Stimulated activated CD8-positive, alpha-beta memory T cell treated with anti-CD3 and anti-CD28 coated beads, Interleukin-12 subunit alpha, Interleukin-12 subunit beta, amount 100 ng/mL, for 24 hours (primary cell): Measurements from ENCODE around the gene MORF4L1.
"Not testable (repeated sequence)": the region's sequence is repeated elsewhere in the genome, so short reads cannot be mapped to it uniquely, and the experiment has no call there.

Source experiments
- DNase-seq: peaks from one replicate; pipeline ENCODE4 v3.0.0-alpha.2; 2020; ENCODE audit errors: extremely low read depth

Gene MORF4L1

DNA sequence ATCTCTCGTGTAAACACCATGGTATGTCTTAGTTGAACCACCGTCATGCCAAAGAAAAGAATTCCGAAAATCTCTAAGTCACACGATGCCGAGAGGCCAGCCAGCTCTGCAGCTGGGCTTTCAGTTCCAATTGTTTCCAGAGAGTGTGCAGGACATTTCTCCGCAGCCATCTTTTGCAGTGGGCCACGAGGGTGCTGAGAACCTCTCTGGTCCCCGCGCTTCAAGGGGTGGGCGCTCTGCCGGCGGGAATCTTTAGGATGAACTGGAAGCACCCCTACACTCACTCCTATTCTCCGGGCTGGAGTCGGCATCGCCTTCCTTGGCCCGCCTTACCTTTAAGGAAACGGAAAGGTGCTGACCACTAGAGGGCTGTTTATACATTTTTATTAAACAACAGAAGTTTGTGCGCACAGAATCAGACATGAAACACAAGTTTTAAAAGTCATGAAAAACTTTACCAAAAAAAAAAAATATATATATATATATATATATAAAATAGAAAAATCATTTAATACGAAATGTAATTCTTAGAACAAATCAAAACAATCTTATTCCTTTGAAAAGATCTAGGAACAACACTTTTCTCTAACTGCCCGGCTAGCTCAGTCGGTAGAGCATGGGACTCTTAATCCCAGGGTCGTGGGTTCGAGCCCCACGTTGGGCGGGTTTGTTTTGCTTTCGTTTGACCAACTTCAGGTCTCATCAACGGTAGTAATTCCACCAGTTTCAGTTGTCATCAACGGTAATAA, 12.5 kb upstream of the MORF4L1 start:
- DNase-seq, result peak; percentile 35

DNA sequence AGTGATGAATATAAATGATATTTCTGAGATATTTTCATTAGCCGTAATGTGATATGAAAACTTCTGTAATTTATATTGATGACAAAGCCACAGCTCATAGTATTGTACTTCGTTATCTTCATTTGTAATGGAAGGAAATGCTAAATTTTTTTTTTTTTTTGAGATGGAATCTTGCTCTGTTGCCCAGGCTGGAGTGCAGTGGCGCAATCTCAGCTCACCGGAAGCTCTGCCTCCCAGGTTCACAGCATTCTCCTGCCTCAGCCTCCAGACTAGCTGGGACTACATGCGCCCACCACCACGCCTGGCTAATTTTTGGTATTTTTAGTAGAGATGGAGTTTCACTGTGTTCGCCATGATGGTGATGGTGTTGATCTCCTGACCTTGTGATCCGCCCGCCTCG, 7.1 kb upstream of the MORF4L1 start:
- not testable (repeated sequence) for DNase-seq

DNA sequence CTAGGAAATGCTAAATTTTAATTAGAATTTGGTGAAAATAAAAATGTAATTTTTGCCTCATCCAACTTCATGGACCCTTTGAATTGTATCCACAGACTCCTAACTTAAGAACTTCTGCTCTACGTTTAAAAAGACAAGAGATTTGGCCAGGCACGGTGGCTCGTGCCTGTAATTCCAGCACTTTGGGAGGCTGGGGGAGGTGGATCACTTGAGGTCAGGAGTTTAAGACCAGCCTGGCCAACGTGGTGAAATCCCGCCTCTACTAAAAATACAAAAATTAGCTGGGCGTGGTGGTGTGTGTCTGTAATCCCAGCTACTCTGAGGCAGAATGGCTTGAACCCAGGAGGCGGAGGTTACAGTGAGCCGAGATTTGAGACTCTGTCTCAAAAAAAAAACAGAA, 6.7 kb upstream of the MORF4L1 start:
- not testable (repeated sequence) for DNase-seq

DNA sequence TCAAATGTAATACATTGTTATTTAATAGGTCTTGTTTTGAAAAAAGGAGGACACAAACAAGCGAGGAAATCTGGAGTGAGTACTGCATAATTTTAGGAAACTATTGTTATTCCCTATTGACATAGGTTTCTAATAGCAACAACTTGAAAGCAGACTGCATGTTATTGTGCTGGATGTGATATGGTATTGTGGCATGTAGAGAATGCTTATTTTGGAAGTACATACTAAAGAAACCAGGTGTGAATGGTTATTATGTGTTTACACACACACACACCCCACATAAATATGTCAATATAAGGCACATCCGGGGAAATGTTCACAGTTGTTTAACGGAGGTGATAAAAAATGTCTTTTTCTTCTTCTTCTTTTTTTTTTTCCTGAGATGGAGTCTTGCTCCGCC, 5.9 kb upstream of the MORF4L1 start:
- no peak for DNase-seq

DNA sequence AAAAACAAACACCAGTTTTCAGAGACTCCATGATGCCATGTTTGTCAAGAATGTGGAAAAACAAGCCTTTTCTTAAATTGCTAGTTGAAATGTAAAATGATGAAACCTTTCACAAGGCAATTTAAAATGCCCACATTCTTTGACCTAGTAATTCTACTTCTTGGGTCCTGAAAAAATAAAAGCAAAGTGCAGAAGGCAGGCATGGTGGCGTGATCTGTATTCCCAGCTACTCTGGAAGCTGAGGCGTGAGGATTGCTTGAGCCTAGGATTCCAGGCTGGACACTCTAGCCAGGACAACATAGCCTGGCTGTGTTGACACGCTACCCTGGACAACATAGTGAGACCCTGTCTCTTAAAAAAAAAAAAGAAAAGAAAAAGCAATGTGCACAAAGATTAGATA, 4.3 kb upstream of the MORF4L1 start:
- no peak for DNase-seq

DNA sequence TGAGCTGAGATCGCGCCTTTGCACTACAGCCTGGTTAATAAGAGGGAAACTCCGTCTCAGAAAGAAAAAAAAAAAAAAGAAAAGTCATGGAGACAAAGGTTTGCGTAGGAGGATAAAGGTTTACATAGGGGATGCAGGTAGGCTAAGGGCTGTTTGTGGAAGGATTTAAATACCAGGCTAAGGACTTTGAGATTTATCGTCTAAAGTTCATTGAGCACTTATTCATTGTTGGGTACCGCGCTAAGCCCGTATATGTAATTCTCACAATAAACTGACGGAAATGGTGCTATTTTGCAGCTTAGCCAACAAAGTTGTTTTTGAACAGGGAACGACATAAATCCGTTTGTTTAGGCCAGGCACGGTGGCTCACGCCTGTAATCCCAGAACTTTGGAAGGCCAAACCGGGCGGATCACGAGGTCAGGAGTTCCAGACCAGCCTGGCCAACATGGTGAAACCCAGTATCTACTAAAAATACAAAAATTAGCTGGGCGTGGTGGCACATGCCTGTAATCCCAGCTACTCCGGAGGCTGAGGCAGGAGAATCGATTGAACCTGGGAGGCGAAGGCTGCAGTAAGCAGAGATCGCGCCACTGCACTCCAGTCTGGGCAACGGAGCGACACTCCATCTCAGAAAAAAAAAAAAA, 1.1 kb upstream of the MORF4L1 start:
- DNase-seq, result not testable (repeated sequence)

DNA sequence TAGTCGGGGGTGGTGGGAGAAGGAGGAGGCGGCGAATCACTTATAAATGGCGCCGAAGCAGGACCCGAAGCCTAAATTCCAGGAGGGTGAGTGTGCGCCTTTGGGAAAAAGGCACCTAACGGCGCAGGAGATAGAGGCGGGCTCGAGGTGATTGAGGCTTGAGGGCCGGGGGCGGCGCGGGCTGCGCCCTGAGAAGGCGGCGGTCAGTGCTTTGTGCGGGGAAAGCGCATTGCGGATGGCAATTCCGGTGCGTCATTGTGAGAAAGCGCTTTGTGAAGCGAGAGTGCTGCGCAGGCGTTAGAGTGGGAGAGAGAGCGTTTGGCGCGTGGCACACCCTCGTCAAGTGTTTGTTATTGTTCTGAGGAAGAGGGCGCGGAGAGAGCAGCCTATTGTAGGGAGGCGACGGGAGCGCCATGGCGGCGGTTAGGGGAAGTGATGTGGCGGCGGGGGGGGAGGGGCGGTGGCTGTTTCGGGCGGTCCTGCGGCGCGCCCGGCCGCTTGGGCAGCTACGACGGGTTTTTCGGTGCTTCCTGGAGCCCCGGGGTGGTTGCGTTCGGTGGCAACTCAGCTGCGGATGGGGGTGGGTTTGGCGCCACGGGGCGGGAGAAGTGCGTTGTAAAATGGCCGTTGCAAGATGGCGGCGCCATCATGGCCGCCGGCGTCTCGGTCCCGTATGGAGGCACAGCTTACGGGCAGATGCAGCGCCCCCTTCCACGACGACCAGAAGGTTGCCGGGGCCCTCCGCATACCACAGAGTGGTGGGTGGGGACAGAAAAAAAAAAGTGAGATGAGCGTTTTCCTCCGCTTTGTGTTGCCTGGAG, 492 bp downstream of the MORF4L1 start:
- peak; percentile 78 for DNase-seq

DNA sequence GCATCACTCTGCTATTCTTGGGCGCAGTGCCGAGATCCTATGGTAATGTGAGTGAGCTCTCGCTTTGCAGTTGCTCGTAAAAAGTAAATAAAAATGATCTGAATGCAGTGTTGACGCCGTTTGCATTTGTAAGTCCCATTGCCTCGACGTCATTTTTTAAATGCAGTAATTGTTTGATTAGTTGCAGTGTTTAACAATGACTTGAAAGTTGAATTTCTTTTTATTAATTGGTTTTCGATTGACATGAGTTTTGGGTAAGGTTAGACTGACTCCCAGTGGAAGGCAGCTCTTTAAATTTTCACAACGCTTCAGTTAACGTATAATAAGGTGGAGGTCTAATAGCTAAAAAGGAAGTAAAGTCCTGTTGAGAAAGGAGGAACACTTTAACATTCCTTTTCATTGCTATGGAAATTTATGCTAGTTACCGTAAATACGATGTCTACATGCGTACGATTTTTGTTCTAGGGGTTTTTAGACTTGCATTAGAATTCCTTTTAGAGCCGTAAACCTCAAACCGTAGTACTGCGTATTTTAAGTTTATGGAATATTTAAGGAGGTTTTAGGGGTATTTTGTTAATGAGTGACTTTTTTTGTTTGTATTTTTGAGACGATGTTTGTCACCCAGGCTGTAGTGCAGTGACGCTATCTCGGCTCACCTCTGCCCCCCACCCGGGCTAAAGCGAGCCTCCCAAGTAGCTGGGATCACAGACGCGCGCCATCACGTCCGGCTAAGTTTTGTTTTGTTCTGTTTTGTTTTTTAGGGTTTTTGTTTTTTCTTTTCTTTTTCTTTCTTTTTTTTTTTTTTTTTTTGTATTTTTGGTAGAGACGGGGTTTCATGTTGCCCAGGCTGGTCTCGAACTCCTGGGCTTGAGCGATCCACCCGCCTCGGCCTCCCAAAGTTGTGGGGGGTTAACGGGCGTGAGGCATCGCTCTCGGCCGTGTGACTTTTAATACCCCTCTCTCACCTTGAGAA, 1.4 kb downstream of the MORF4L1 start:
- DNase-seq, result no peak

DNA sequence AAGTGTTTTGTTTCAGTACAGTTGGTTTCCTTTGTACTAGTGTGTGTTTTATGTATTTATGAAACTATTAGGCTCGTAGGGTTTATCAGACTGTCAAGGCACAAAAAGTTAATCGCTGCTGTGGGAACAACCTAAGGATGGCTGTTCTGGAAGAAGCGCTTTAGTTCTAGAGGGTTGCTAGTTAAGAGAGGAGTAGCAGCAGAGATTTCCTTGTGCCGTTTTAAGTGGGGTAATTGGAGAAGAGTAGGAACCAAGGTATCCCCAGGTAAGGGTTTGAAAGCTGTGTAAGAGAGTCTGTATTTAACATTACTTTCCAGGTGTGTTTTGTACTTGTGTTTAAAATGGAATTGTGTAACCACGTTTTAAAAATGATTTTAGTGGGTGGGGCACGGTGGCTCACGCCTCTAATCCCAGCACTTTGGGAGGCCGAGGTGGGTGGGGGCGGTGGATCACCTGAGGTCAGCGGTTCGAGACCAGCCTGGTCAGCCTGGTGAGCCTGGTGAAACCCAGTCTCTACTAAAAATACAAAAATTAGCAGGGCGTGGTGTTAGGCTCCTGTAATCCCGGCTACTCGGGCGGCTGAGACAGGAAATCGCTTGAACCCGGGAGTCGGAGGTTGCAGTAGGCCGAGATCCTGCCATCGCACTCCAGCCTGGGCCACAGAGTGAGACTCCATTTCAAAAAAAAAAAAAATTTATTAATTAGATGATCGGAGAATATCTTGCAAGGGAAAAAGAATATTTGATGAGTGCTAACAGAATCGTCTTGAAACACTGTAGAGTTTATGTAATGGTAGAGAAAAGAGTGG, 2.6 kb downstream of the MORF4L1 start:
- DNase-seq, result no peak

DNA sequence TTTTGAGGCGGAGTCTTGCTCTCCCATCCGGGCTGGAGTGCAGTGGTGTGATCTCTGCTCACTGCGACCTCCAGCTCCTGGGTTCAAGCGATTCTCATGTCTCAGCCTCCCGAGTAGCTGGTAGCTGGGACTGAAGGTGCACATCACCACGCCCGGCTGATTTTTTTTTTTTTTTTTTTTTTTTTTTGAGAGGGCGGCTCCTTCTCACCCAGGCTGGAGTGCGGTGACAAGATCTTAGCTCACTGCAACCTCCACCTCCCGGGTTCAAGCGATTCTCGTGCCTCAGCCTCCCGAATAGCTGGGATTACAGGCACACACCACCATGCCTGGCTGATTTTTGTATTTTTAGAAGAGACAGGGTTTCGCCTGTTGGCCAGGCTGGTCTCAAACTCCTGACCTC, 4.3 kb downstream of the MORF4L1 start:
- not testable (repeated sequence) for DNase-seq

DNA sequence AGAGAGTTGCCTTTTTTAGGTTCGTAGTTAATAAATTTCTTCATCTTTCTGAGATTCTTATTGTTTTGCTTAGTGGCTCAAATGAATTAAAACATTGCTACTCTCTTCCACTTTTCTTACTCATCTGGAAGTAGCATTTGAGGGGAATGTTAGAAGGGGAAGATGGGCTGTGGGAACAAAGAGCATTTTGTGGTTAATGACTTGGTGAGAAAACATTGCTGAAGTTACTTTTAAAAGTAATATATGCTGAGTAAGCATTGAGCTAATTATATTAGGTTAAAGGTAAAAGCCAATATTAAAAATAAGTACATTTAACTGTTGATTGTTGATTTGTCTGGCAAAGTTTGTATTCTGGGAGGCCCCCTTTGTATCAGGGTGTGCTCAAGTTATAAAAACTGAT, 5.7 kb downstream of the MORF4L1 start:
- no peak for DNase-seq

DNA sequence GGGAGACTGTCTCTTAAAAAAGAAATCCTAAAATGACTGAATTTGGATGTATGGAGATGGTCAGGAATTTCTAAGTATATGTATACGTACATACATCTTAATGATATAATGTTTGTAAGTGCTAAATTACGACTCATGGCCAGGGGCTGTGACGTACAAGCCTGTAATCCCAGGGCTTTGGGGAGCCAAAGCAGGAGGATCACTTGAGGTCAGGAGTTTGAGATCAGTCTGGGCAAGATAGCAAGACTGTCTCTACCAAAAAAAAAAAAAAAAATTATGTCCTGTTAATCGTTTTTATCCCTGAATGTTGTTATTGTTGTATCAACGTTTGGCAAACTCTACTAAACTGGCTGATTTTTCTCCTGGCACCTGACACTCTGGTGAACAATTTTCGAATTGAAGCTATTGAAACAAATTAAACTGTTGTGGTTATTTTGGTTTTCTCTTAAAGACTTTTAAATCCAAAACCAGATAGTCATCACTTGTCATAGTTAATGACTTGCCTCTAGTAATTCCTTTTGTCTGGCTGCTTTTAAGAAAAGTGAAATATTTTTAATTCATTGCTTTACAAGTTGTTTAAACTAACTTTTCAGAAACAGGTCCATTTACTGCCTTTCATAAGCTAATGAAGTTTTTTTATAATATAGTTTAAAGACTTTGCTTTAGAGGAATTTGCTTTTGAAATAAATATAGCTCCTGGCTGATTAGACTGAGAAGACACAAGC, 7.0 kb downstream of the MORF4L1 start:
- DNase-seq, result no peak

DNA sequence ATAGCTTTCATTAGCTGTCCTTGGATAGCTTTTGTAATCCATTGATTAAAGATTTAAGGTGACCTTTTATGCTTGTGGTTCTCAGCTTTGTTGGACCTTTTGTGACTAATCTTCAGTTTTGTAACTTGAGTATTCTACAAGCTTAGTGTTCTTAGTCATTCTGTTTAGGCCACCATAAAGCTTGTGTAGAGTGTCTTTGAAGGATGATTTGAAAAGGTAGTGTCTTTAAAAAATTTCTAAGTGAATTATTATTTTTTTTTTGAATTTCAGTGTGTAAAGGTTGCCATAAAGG, 7.5 kb downstream of the MORF4L1 start:
- no peak for DNase-seq

DNA sequence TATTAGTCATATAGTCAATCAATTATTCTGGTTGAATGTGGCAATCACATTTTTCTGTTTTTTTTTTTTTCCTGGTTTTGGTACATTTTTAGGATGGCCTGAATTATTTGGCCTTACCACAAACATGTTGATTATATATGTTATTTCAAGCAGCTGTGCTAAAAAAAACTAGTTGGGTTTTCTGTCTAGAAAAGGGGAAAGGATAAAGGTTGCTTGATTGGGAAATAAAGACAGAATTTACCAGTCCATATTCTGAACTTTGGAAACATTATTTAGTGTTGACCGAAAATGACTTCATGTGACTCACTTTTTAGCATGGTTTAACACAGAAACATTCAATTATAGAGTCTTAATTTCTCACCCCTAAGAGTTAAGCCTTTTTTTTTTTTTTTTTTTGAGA, 8.1 kb downstream of the MORF4L1 start:
- DNase-seq, result no peak

DNA sequence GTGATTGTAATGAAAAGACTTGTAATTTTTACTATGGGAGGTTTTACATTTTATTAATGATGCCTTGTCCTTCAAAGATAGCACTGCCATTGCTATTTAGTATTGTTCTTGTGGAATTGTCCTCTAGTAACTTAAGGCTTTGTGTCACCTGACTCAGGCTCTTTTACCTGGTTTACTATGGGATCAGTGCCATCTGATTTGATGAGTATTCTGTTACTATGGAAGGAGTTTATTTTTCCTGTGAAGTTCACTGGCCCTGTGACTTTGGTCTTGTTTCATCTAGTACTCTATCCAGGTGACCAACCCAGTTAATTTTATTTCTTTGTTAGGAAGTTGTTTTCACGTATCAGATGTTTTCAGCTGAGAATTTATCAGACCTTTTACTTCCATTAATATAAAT, 9.0 kb downstream of the MORF4L1 start:
- DNase-seq, result no peak

DNA sequence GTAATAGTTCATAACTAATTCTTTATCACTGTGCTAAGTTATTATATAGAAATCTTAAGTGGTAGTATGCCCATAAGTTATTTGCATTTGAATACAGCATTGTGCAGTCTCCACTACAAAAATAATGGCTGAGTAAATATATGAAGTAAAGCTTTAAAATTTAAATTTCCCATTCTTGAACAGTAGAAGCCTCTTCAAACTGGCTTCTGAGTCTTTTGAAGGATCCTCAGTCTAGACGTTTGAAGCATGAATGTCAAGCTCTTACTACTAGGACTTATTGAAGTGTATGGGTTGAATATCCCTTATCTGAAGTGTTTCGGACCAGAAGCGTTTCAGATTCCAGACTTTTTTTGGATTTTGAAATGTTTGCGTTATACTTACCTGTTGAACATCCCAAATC, 16.3 kb downstream of the MORF4L1 start:
- DNase-seq, result no peak

DNA sequence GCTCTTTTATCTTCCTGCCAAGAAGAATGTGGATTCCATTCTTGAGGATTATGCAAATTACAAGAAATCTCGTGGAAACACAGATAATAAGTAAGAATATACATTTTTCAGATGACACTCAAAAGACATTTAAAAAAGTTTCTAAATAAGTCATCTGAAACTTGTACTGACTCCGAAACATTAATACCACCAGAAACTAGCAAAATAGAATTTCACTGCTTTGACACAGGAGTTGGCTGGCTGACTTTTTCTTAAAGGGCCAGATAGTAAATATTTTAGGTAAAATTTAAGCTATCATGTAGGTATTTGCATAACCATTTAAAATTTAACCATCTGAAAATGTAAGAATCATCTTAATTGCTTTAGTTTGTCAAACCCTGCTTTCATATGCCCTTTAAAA, 20.8 kb downstream of the MORF4L1 start:
- no peak for DNase-seq

DNA sequence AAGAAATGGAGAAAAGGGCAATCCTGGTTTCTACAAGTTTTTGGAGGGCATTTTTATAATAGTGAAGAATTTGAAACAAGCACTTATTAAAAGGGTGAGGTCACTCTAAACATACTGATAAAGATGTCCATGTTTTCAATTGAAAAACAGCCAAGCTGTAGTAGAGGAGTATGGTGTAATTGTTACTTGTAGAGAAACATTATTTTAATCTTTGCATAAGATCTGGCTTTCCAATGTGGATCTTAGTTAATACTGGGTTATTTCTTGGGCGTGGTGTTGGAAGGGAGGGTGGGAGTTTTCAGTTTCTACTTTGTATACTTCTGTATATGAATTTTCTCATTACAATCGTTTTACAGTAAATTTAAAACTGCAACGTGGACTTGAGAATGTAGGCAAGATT, 22.8 kb downstream of the MORF4L1 start:
- DNase-seq, result no peak

DNA sequence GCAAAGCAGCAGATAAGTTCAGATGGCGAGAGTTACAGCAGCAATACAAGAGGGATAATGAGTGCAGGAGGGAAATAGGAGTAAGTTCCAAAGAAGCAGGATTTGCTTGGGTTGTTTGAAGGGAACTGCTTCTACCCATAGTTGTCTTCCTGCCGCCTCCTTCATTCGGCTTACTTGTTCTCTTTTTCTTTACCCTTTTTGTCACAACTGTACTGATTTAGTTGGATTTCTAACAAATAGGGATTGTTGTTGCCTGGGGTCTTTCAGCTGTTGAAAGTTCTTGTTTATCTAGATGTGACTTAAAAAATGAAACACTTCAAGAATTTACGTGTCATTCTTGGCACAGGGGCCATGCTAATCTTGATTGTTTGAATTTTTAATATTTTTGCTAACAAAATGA, 25.9 kb downstream of the MORF4L1 start:
- no peak for DNase-seq

DNA sequence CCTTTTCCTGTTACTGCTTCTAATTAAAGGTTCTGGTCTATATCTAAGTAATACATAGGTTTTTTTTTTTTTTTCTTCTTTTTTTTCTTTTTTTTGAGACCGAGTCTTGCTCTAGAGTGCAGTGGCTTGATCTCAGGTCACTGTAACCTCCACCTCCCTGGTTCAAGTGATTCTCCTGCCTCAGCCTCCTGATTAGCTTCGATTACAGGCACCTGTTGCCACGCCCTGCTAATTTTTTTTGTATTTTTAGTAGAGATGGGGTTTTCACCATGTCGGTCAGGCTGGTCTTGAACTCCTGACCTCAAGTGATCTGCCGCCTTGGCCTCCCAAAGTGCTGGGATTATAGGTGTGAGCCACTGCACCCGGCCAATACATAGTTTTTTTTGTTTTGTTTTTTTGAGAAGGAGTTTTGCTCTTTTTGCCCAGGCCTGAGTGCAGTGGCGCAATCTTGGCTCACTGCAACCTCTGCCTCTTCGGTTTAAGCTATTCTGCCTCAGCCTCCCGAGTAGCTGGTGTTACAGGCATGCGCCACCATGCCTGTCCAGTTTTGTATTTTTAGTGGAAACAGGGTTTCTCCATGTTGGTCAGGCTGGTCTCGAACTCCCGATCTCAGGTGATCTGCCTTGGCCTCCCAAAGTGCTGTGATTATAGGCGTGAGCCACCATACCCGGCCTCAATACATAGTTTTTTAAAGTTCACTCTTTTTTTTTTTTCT, 28.3 kb downstream of the MORF4L1 start:
- DNase-seq, result not testable (repeated sequence)
